Endothelial cell of umbilical vein (primary cell): ENCODE measurements around the gene CACNB4.

Source experiments
- EZH2 ChIP-seq: IDR thresholded peaks from 2 replicates; pipeline ENCODE4 v1.6.1; 2012; ENCODE audit warnings: borderline replicate concordance, low read depth, mild to moderate bottlenecking, moderate library complexity, low read length, inconsistent platforms; ENCODE audit not compliant: severe bottlenecking
- FOS ChIP-seq: IDR thresholded peaks from 2 replicates; pipeline ENCODE4 v1.6.1; 2011; ENCODE audit warnings: mild to moderate bottlenecking, low read length, moderate library complexity, borderline replicate concordance; ENCODE audit not compliant: insufficient read depth
- GATA2 ChIP-seq: IDR thresholded peaks from 2 replicates; pipeline ENCODE4 v1.7.0; 2011; ENCODE audit warnings: low read depth, mild to moderate bottlenecking, moderate library complexity, mixed read lengths, low read length; ENCODE audit not compliant: insufficient read length, insufficient read depth
- POLR2A ChIP-seq: IDR thresholded peaks from 2 replicates; pipeline ENCODE4 v1.6.1; 2012; ENCODE audit warnings: low read depth, mild to moderate bottlenecking, control low read depth, low read length
- POLR2AphosphoS5 ChIP-seq: IDR thresholded peaks from 2 replicates; pipeline ENCODE4 v1.6.1; 2012; ENCODE audit warnings: low read depth, mild to moderate bottlenecking, control low read depth, low read length, moderate library complexity; ENCODE audit not compliant: insufficient read depth
- TF ChIP-seq, protein P1 (sequence below), 2 donors: IDR thresholded peaks; 1 replicate in 1 of 2; 2 replicates in 1 of 2; pipeline ENCODE4 v1.5.1; 2011; ENCODE audit warnings: low read length in 2 of 2, mild to moderate bottlenecking in 2 of 2, moderate library complexity in 2 of 2, control low read depth in 1 of 2, inconsistent platforms in 1 of 2, low read depth in 1 of 2; ENCODE audit not compliant: insufficient read depth in 1 of 2; ENCODE audit errors: extremely low read depth in 1 of 2

- TF ChIP-seq, protein P1, sequence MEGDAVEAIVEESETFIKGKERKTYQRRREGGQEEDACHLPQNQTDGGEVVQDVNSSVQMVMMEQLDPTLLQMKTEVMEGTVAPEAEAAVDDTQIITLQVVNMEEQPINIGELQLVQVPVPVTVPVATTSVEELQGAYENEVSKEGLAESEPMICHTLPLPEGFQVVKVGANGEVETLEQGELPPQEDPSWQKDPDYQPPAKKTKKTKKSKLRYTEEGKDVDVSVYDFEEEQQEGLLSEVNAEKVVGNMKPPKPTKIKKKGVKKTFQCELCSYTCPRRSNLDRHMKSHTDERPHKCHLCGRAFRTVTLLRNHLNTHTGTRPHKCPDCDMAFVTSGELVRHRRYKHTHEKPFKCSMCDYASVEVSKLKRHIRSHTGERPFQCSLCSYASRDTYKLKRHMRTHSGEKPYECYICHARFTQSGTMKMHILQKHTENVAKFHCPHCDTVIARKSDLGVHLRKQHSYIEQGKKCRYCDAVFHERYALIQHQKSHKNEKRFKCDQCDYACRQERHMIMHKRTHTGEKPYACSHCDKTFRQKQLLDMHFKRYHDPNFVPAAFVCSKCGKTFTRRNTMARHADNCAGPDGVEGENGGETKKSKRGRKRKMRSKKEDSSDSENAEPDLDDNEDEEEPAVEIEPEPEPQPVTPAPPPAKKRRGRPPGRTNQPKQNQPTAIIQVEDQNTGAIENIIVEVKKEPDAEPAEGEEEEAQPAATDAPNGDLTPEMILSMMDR (IDR thresholded peaks at IDR 0.05; ENCODE audit: extremely low read depth in 1 of 2, insufficient read depth in 1 of 2, low read depth in 1 of 2, low read length in 2 of 2): no peak
- TF ChIP-seq EZH2 (no peak), GATA2 (no peak), FOS (no peak), POLR2A (no peak), POLR2AphosphoS5 (no peak)
Measured at GRCh38 chr2:151899156-151899555, 199.7 kb downstream of the CACNB4 start.
